H1 (cell line): ENCODE measurements around the gene FIS1. TPM values are rescaled to one million over a fixed set of nuclear protein-coding genes. Genes with fewer than 3 reads are reported as not detected.

Experiments used
- CBX5 ChIP-seq: fragments of 300-800, 300-1000 bp; sonication (generic); IDR thresholded peaks from 2 replicates; pipeline ENCODE4 v1.7.1; 2016; ENCODE audit warnings: antibody characterized with exemption, low read length, low read depth
- CHD2 ChIP-seq: IDR thresholded peaks from 2 replicates; pipeline ENCODE4 v1.6.1; 2012; ENCODE audit warnings: low read length, improper control_type of control experiment
- GABPA ChIP-seq: IDR thresholded peaks from 2 replicates; pipeline ENCODE4 v1.6.1; 2011; ENCODE audit warnings: mild to moderate bottlenecking, low read length, moderate library complexity, borderline replicate concordance; ENCODE audit not compliant: insufficient read depth
- HDAC2 ChIP-seq, 2 experiments: fragments of 300-600 bp in 1 of 2; sonication (generic) in 1 of 2; IDR thresholded peaks; 2 replicates each; pipeline ENCODE4 v1.6.1; 2011 to 2012; ENCODE audit warnings: low read depth in 2 of 2, low read length in 2 of 2, mild to moderate bottlenecking in 2 of 2, moderate library complexity in 2 of 2, borderline replicate concordance in 1 of 2, inconsistent platforms in 1 of 2
- HDAC6 ChIP-seq: IDR thresholded peaks from one replicate; pipeline ENCODE4 v1.7.1; 2012; ENCODE audit warnings: low read depth, mild to moderate bottlenecking, inconsistent platforms, low read length, moderate library complexity
- KDM4A ChIP-seq: IDR thresholded peaks from one replicate; pipeline ENCODE4 v1.7.1; 2012; ENCODE audit warnings: low read depth, mild to moderate bottlenecking, moderate library complexity, low read length, inconsistent platforms; ENCODE audit not compliant: severe bottlenecking
- PHF8 ChIP-seq: fragments of 200-600 bp; sonication (generic); conservative IDR thresholded peaks from 2 replicates; pipeline ENCODE4 v1.7.1; 2012; ENCODE audit warnings: low read depth, mild to moderate bottlenecking, inconsistent platforms, low read length, moderate library complexity
- POLR2A ChIP-seq, 2 experiments: IDR thresholded peaks; 1 replicate in 1 of 2; 2 replicates in 1 of 2; pipeline ENCODE4 v1.6.1; 2011; ENCODE audit warnings: low read depth in 2 of 2, low read length in 2 of 2, mild to moderate bottlenecking in 2 of 2; ENCODE audit errors: control extremely low read depth in 1 of 2
- RAD21 ChIP-seq, 2 experiments: IDR thresholded peaks in 1 of 2; conservative IDR thresholded peaks in 1 of 2; 2 replicates each; pipeline ENCODE4 v1.6.1; 2011; ENCODE audit warnings: low read depth in 2 of 2, low read length in 2 of 2, improper control_type of control experiment in 1 of 2, inconsistent platforms in 1 of 2, mild to moderate bottlenecking in 1 of 2, moderate library complexity in 1 of 2
- RNF2 ChIP-seq: fragments of 200-900, 300-1000 bp; sonication (generic); IDR thresholded peaks from 2 replicates; pipeline ENCODE4 v1.7.1; 2016; ENCODE audit warnings: borderline replicate concordance, low read depth, mild to moderate bottlenecking, antibody characterized with exemption, low read length; ENCODE audit not compliant: poor library complexity, severe bottlenecking; ENCODE audit errors: missing control alignments
- SIN3A ChIP-seq, 2 experiments: IDR thresholded peaks in 1 of 2; conservative IDR thresholded peaks in 1 of 2; 2 replicates each; pipeline ENCODE4 v1.6.1; 2011 to 2012; ENCODE audit warnings: low read length in 2 of 2, improper control_type of control experiment in 1 of 2, low read depth in 1 of 2, mild to moderate bottlenecking in 1 of 2
- SIX5 ChIP-seq: IDR thresholded peaks from 2 replicates; pipeline ENCODE4 v1.6.1; 2011; ENCODE audit warnings: mild to moderate bottlenecking, low read depth, low read length
- SP4 ChIP-seq: IDR thresholded peaks from 2 replicates; pipeline ENCODE4 v1.6.1; 2012; ENCODE audit warnings: low read length, inconsistent platforms
- SRF ChIP-seq: IDR thresholded peaks from 2 replicates; pipeline ENCODE4 v1.6.1; 2011; ENCODE audit warnings: mild to moderate bottlenecking, low read depth, low read length, moderate library complexity
- polyA plus RNA-seq, 7 experiments: library from polyadenylated mRNA; depleted of rRNA in 3 of 7; stranded (reverse) in 5 of 7; unstranded in 2 of 7; fragments of >200 nt in 5 of 7; fragments of 200-250 nt in 2 of 7; gene quantifications; 1 replicate in 5 of 7; 2 replicates in 1 of 7; 4 replicates in 1 of 7; pipeline versions ENCODE4 v1.2.1 to v1.2.3, GENCODE V29; 2011 to 2013; ENCODE audit warnings: missing spikeins in 2 of 7, mixed read lengths in 2 of 7
- total RNA-seq: library from RNA; stranded (reverse); fragmentation: NEBNext Ultra II Directional; extraction: Animal tissue kit (Norgen Biotek cat#: 25700); gene quantifications from 2 replicates; pipeline ENCODE4 v1.2.1, GENCODE V29; 2021
- TF ChIP-seq, protein P1 (sequence below): IDR thresholded peaks from 2 replicates; pipeline ENCODE4 v1.6.1; 2011; ENCODE audit warnings: low read depth, mild to moderate bottlenecking, low read length; ENCODE audit not compliant: insufficient read depth

The FIS1 gene
- total and polyA plus RNA-seq, 2 of the 8 experiments (the other 6 are each of a cell fraction or from before 2014, with no cell fraction given): 128 to 195 TPM

DNA sequence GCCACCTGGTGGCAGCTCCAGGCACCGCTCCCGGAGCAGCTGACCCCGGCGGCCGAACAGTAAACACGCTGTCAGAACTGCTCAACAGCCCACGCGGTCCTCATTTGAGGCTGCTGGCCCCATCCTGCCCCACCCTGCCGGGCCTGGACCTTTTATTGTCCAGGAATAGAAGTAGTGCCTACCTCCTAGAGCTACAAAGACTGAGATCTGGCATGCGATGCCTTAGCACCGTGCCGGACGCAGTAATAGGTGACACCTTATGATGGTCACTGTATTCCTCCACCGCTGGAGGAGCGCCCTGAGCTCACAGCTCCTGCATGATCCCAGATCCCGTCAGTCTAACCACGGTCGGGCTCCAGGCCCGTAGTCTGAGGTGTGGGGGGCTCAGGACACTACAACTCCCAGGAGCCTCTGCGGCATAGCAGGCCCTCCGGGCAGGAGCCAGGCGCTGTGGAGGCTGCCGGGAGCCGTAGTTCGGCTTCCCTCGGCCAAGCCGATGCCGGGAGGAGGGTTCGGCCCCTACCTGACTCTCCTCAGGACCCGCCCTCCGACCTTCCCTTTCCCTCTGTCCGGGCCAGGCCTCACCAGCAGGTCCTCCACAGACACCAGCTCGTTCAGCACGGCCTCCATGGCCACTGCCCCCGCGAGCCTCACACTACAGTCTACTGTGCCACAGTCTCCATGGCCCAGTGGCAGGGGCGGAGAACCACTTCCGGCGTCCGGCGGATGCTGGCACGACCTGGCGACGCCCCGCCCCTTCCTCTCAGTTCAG, at the start of gene FIS1 (continued):
- TF ChIP-seq HDAC2 (IDR thresholded peaks at IDR 0.05; ENCODE audit: borderline replicate concordance in 1 of 2, low read depth in 2 of 2, low read length in 2 of 2) (peak in 1 of 2 experiments; percentile 98; a peak in 2 of 4 replicates), SP4 (0 out of 2 replicates have a peak, but pooled peaks have one; percentile 41), RAD21 (IDR thresholded peaks at IDR 0.05 in 1 of 2, conservative IDR thresholded peaks at IDR 0.05 in 1 of 2; ENCODE audit: low read depth in 2 of 2, low read length in 2 of 2) (peak in 1 of 2 experiments; percentile 54; a peak in 3 of 4 replicates), SRF (no peak), GABPA (peak; percentile 88), SIX5 (peak; percentile 95), HDAC6 (no peak), CHD2 (no peak), SIN3A (conservative IDR thresholded peaks at IDR 0.05 in 1 of 2, IDR thresholded peaks at IDR 0.05 in 1 of 2; ENCODE audit: low read depth in 1 of 2, low read length in 2 of 2) (peak; percentile 93 to 97; a peak in 3 of 4 replicates), POLR2A (IDR thresholded peaks at IDR 0.05; ENCODE audit: control extremely low read depth in 1 of 2, low read depth in 2 of 2, low read length in 2 of 2) (no peak), KDM4A (peak; percentile 69), RNF2 (no peak), PHF8 (peak; percentile 72; the same call in 1 of the 2 replicates), CBX5 (no peak)
- TF ChIP-seq, protein P1, sequence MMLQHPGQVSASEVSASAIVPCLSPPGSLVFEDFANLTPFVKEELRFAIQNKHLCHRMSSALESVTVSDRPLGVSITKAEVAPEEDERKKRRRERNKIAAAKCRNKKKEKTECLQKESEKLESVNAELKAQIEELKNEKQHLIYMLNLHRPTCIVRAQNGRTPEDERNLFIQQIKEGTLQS: no peak
